HG03066 (cell line): ENCODE data around the gene MAPKAPK5.
"Not testable (repeated sequence)": the region's sequence is repeated elsewhere in the genome, so short reads cannot be mapped to it uniquely, and the experiment has no call there.

ENCODE experiments used
- ATAC-seq: cut with Tn5 transposase; IDR thresholded peaks from one replicate; pipeline ENCODE4 v1.9.1; 2021; ENCODE audit warnings: low read depth; ENCODE audit not compliant: unreplicated experiment

Gene MAPKAPK5

DNA sequence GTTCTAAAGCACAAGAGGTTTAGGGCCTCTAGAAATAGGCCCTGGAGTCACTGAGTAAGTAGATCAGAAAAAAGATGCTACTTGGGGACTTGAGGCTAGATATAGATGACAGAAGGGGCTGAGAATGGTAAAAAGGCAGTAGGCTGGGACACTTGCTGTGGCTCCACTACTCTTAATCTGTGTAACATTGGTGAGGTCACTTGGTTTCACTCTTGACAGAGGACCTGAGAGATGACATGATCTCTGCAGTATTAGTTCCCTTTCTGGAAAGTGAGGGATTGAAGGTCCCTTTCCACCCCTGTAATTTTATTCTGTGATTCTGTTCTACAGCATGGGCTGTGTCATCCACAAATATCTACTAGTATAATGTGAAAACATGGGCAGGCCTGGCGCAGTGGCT is 39.7 kb downstream of the MAPKAPK5 start:
- no peak for ATAC-seq

DNA sequence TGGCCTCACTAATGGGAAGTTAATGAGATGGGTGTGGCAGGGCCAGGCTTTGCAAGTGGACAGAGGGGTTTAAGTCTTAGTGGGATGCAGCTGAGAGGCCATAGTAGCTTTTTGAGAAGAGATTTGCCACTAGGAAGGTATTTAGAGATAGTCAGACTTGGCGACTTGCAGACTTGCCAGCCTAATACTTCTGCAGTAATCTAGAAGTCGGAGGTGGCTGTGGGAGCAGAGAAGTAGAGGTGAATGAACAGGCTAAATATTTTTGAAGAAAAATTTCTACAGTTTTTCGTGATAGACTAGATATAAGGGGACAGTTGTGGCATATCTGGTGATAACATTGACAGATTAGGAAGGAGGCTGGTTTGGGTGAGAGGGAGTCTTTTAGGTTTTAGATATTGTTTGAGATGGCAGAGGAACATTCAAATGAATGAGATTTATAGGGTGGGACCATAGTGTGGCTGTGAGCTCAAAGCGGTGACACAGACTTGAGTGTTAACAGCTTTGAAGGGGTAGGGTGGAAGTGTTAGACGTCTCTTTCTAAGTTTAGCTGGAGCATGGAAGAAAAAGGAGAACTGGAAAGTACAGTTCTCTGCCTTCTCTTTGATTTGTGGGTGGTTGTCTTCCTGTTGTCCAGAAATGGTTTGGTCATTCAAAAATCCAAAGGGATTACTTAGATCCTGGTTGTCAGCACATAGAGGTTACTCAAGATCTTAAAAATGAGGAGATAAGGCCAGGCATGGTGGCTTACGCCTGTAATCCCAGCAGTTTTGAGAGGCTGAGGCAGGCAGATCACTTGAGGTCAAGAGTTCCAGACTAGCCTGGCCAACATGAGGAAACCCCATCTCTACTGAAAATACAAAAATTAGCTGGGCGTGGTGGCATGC is 44.9 kb downstream of the MAPKAPK5 start:
- no peak for ATAC-seq

DNA sequence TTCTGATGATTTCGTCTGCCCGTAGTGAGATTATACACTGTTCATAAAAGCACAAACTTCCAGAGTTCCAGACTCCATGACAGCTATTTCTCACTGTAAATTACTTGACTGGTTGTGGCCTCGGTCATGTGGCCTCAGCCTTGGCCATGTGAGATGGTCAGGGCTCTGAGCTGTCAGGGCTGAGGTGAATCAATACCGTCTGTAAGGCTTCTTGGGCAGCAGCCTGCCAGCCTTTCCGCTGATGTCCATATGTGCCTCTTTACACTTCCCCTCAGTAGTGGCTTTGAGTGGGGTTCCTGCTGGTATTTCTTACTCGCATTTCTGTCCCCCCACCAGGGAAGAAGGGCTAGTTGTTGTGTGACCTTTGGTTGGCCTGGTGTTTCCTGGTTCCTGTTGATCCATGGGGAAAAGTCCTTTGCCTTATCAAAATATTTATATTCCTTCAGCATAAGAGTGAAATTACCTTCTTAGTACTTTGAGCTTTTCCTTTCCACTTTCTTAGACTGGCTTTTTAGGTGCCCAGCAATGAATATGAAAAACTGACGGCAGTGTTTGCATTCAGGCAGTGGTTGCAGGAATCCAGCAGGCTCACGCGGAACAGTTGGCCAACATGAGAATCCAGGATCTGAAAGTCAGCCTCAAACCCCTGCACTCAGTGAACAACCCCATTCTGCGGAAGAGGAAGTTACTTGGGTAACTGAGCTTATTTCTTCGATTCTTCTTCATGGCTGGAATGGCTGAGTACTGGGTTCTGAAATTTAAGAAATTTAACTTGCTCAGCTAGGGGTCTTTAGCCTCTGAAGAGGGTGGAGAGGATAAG is 46.1 kb downstream of the MAPKAPK5 start:
- ATAC-seq = no peak

DNA sequence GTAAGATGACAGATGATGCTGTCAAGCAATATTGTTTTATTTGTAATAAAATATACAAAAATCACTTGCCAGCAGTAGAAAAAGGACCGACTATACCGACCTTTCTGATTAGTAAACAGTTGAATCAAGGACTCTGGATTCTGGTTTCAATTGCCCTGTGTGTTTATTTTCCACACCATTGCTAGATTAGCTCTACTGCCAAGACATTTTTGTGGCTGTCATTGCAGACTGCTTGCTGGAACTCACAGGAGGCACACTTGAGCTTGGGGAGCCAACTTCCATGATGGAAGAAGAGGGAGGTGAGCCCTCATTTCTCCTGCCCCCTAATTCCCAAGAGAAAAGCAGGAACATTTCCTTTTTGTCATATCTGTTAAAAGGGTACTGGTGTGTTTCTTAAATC is 51.3 kb downstream of the MAPKAPK5 start:
- no peak for ATAC-seq

DNA sequence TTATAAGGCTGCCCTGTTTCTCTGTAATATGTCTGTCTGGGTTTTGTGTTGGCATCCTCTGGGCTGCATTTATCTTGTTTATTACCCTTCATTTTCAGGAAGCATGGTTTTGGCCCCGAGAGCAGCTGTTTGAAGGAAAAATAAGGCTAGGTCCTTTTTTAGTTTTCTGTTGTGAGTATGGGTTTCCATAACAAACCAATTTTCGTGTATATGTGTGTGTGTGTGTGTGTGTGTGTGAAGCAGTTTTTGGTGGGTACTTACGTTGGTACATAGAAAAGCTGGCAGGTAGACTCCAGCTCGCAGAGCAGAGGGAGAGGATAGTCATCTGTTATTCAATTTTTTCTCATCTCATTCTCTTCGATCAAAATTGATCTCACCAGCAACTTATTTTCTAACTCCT is 52.5 kb downstream of the MAPKAPK5 start:
- ATAC-seq = no peak

DNA sequence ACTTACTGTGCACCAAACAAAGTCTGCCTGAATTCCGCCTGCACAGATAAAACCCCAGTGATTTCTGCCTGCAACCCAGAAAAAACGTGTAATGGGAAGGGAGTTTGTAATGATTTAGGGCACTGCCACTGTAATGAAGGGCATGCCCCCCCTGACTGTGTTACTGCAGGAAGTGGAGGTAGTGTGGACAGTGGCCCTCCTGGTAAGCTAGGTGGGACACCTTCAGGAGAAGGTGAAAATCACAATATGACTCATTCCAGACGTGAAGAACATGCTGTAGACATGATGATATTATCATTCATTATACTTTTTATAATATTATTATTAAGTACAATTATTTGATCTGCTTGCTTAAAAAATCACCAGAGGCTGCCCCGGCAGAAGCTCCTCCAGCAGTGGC is 59.2 kb downstream of the MAPKAPK5 start:
- ATAC-seq = no peak

DNA sequence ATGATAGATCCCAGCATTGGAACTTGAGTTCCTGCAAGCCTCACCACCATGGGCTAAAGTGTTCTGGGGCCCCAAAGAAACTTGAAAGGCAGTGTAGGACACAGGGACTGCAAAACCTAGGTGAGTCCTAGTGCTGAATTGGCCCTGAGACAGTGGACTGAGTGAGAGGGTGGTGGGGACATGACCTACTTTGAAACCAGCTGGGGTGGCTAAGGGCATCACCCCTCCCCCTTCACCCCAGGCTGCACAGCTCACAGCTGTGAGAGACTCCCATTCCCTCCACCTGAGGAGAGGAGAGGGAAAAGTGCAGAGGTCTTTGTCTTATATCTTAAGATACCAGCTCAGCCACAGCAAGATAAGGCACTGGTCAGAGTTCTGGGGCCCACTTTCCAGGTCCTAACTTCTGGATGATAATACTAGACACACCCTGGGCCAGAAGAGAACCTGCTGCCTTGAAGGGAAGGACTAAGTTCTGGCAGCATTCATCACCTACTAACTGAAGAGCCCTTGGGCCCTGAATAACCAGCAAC is 62.5 kb downstream of the MAPKAPK5 start:
- no peak for ATAC-seq

DNA sequence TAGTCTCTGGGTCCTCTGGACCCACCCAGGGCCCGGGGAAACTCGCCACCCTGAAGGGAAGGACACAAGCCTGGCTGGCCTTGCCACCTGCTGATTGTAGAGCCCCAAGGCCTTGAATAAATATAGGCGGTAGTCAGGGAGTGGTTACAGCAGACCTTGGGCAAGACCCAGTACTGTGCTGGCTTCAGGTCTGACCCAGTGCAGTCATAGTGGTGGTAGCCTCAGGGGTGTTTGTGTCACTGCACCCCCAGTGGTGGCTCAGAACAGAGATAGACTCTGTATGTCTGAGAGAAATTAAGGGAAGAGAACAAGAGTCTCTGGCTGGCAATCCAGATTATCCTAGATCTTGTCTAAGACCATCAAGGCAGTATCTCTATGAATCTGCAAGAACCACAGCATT is 63.5 kb downstream of the MAPKAPK5 start:
- ATAC-seq = no peak

DNA sequence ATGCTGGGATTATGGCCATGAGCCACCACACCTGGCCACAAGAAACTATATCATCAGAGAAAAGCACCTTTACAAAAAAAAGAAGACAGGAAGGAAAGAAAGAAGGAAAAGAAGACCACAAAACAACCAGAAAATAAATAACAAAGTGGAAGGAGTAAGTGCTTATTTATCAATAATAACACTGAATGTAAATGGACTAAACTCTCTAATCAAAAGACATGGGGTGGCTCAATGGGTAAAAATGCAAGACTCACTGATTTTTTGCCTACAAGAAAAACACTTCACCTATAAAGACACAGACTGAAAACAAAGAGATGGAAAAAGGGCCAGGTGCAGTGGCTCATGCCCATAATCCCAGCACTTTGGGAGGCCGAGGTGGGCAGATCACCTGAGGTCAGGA is 65.7 kb downstream of the MAPKAPK5 start:
- ATAC-seq = no peak

DNA sequence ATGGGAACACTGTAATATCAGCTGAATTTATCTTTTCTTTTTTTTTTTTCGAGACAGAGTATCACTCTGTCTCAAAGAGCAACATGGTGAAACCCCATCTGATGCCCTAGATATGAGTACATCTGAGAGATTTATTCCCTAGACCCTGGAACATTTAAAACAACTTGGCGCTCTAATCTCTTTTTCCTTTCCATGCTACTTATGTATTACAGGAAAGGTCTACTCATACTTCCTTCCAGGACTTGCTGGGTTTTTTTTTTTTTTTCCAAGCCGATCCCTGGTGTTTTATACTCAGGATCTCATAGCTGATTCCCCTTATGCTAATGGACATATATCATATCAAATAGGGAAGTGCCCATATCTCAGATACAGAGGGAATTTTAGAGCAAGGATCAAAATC is 83.1 kb downstream of the MAPKAPK5 start:
- no peak for ATAC-seq

DNA sequence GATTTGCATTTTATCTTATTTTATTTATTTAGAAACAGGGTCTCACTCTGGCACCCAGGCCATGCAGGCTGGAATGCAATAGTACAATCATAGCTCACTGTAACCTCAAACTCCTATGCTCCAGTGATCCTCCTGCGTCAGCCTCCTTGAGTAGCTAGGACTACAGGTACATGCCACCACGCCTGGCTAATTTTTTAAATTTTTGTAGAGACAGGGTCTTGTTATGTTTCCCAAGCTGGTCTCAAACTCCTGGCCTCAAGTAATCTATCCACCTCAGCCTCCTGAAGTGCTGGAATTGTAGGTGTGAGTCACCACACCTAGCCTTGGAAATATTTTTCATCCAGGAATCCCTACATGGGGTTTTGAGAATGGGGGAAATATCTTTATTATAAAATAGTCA is 84.6 kb downstream of the MAPKAPK5 start:
- no peak for ATAC-seq

DNA sequence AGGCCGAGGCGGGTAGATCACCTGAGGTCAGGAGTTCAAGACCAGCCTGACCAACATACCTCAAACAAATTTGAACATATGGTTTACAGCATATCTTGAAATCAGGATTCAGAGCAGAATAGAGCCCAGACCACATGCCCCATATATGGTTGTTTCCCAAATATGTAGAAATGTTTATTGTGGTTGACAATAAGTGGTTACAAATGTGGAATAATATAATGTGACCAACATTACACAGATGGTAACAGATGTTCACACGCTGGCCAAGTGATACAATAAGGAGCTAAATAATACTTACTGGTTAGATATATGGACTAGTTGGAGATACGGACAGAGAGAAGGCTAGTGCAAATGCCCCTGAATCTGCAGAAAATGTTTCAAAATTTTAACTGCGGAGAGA is 85.3 kb downstream of the MAPKAPK5 start:
- no peak for ATAC-seq

DNA sequence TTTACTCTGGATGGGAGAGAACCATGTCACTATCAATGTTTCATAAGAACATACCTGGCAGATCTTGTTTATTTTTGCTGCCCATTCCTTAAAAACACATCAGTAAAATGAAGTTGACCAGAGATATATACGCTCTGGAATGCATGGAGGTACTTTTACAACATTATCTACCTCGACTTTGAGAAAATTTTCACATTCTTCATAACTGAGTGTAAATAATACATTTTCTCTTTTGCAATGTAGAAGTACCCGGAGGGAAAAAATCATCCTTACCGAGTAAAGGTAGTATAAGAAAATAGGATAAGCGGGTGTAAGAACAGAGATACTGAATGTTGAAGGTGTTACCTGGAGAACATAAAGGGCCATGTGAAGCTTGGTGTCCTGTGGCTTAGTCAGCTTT is 90.2 kb downstream of the MAPKAPK5 start:
- no peak for ATAC-seq

DNA sequence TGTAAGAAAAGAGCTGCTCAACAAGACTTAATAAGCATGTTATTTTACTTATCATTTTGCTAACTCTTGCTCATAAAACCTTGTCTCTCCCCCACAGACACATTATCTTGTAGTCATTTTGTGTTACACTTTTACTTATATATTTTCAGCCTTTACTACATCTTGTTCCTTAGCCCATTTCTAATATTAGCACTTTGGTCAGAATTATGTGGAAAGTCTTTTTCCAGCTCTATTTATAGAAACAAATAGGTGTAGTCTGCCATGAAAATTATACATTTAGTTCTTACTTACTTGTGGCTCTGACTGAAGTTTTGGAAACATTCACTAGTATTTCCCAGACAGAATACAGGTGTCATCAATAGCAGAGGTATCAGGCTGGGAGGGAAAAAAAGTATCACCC is 94.8 kb downstream of the MAPKAPK5 start:
- ATAC-seq = no peak

DNA sequence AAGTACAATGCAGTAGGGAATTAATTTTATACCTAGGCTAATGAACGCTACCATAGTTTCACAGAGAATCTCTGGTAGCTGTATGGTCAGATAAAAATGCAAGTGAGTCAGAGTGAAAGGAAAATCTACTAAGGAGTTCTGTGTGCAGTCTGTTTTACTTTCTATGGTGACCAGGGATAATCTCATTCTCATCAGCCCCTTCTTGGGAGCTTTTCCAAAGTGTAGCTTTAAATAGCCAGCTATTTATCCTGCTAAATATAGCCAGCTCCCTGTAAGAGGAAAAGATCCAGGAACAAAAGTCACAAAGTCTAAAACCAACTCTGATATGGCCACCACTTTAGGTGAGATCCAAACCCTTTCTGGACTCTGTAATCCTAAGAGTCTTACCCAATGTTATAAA is 95.4 kb downstream of the MAPKAPK5 start:
- no peak for ATAC-seq

DNA sequence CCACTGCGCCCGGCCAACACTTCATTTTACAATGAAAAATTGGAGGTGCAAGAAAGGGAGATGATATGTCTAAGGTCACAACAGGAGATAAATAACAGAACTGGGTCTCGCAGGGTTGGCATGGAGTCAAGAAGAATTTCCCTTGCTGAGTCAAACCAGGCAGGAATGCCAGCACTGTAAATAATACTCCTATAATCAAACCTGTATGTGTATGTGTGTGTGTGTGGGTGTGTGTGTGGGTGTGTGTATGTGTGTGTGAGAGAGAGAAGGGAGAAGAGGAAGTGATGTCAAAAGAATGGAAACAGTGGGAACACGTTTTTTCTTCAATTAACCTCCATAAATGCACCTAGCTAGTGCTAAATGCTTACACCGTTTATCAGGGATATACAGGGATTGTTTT is 100.5 kb downstream of the MAPKAPK5 start:
- ATAC-seq = no peak

DNA sequence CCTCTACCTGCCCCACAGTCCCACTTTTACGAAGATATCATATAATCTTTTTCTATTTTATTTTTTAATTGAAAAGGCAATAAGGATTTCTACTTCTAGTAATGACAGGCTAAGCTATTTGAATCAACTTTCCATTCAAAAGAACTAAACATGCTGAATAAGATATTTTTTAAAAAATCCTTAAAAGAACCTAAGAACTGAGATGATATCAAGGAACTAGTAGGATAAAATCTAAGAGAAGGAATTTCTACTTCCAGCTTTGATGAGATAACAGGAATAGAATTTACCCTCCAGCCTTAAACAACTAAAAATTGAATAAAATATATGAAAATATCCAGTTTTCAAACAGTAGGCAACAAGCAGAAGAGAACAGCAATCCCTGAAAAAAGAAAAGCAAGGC is 101.9 kb downstream of the MAPKAPK5 start:
- ATAC-seq = no peak

DNA sequence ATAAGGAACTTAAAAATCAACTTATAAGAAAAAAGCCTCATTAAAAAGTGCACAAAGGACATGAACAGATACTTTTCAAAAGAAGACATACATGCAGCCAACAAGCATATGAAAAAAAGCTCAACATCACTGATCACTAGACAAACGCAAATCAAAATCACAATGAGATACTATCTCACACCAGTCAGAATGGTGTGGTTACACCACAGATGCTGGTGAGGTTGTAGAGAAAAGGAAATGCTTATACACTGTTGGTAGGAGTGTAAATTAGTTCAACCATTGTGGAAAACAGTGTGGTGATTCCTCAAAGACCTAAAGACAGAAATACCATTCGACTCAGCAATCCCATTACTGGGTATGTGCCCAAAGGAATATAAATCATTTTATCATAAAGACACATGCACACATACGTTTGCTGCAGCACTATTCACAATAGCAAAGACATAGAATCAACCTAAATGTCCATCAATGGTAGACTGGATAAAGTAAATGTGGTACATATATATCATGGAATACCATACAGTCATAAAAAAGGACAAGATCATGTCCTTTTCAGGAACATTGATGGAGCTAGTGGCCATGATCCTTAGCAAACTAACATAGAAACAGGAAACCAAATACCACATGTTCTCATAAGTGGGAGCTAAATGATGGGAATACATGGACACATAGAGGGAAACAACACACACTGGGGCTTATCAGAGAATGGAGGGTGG is 109.1 kb downstream of the MAPKAPK5 start:
- not testable (repeated sequence) for ATAC-seq
